Activated naive CD4-positive, alpha-beta T cell treated with Interleukin-2 at 50 U/mL for 16 hours (primary cell): ENCODE data around the gene ACSM6.

Experiments used
- DNase-seq: peaks from one replicate; pipeline ENCODE4 v3.0.0-alpha.2; 2020

ACSM6 gene

DNA sequence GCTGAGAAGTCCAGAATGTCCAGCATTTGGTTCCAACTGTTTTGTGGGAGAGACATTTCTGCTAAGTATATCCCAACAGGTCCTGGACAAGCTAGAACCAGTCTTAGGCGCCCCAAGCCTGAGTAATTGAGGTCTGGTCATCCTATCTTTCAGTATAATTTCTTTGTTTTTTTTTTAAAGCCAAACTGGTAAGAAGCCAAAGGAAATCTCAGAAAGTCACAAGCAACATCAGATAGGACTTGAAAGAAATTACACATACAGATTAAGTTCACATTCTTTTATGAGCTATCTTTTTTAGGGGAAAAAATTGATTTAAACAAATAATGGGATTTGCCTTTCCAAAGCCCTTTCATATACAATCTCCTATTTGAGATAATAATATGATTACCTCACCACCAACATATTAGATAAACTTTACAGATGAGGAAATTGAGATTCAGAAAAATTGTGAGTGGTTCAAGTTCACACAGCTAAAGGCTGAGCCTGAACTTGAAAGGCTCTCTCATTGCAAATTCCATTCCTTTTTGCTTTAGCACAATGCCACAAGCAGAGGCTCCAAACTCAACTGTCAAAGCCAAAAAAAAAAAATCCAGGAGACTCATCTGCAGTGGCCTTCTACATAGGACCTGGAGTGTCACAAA, 81.8 kb downstream of the ACSM6 start:
- DNase-seq, result no peak

DNA sequence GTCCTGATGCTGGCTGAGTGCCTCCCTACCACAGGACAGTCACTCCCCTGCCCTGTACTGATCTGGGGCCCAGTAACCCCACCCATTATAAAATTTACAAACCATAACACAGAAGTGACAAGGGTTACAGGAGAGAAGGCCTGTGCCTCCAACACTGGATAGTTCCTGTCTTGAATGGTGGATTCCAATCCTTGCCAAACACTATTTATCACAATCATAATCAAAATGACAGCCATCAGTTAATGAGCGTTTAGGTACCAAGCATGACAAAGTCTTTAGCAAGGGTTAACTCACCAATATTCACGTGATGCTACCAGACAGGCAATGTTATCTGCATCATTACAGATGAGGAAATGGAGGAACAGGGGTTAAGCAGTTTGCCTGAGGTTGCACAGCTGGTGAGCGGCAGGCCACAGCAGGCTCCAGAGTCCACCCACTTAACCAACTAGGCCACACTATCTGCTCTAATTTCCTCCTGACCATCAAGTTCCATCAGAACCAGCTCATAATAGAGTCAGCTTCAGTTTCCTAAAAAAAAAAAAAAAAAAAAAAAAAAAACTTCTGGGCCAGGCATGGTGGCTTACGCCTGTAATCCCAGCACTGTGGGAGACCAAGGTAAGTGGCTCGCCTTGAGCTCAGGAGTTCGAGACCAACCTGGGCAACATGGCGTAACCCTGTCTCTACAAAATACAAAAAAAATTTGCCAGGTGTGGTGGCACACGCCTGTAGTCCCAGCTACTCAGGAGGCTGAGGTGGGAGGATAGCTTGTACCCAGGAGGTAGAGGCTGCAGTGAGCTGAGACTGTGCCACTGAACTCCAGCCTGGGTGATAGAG, 82.5 kb downstream of the ACSM6 start:
- DNase-seq, result no peak

GRCh38 chr10:95277201-95277570, 83.1 kb downstream of the ACSM6 start:
- DNase-seq, result no peak

- no peak for DNase-seq
Measured at GRCh38 chr10:95277614-95278013, 83.6 kb downstream of the ACSM6 start.
